H1 (cell line): Measurements from ENCODE around the gene LHB. TPM values are rescaled to one million over a fixed set of nuclear protein-coding genes. Genes with fewer than 3 reads are reported as not detected.
A peak's percentile ranks its signal among the peaks of the same experiment; 100 is the strongest.

Experiments
- CTCF ChIA-PET: fragments of 300-600 bp; sonication (Branson Sonifier 250); formaldehyde crosslinking; loops from one replicate; lab custom pipeline; 2021; ENCODE audit not compliant: partially characterized antibody; lab: Charles Lee
- POLR2A ChIA-PET: fragments of 300-600 bp; sonication (Branson Sonifier 250); formaldehyde crosslinking; loops from one replicate; lab custom pipeline; 2021; ENCODE audit warnings: inconsistent platforms; ENCODE audit not compliant: partially characterized antibody; lab: Charles Lee
- DNase-seq, 2 experiments: peaks; one replicate each; pipeline versions ENCODE4 v3.0.0 to v3.0.0-alpha.2; 2010 to 2022; ENCODE audit warnings: low spot score in 2 of 2, low read depth in 1 of 2, mixed read lengths in 1 of 2
- FAIRE-seq: peaks from 2 replicates; lab custom pipeline; 2011; peaks lifted over from hg19 to GRCh38; lab: Jason Lieb, UNC
- H2AFZ ChIP-seq: 2 replicates; pipeline ENCODE4 v1.8.1; 2012; ENCODE audit warnings: low read length, inconsistent platforms
- H2AK5ac ChIP-seq: 2 replicates; pipeline ENCODE4 v1.6.1; 2013; ENCODE audit warnings: low read depth, low read length
- H2BK120ac ChIP-seq: replicated peaks from 2 replicates; pipeline ENCODE3; 2013; ENCODE audit warnings: low read depth, low read length, inconsistent platforms
- H2BK12ac ChIP-seq: 2 replicates; pipeline ENCODE4 v1.6.1; 2013; ENCODE audit warnings: low read depth, low read length
- H2BK15ac ChIP-seq: 2 replicates; pipeline ENCODE4 v1.6.1; 2013; ENCODE audit warnings: low read length
- H2BK20ac ChIP-seq: 2 replicates; pipeline ENCODE4 v1.6.1; 2013; ENCODE audit warnings: low read length
- H2BK5ac ChIP-seq: 2 replicates; pipeline ENCODE4 v1.6.1; 2013; ENCODE audit warnings: low read depth, low read length
- H3K14ac ChIP-seq: 2 replicates; pipeline ENCODE4 v1.6.1; 2013; ENCODE audit warnings: inconsistent platforms; ENCODE audit not compliant: insufficient read length
- H3K18ac ChIP-seq: 2 replicates; pipeline ENCODE4 v1.6.1; 2013; ENCODE audit warnings: low read length; ENCODE audit errors: extremely low read depth
- H3K23ac ChIP-seq: 2 replicates; pipeline ENCODE4 v1.6.1; 2013; ENCODE audit warnings: inconsistent platforms; ENCODE audit not compliant: insufficient read length
- H3K23me2 ChIP-seq: 2 replicates; pipeline ENCODE4 v1.6.1; 2013; ENCODE audit warnings: low read depth, low read length
- H3K27ac ChIP-seq: 2 replicates; pipeline ENCODE4 v1.6.1; 2011; ENCODE audit warnings: low read depth, low read length, inconsistent platforms
- H3K27me3 ChIP-seq, 4 experiments: replicated peaks in 1 of 4; 1 replicate in 1 of 4; 2 replicates in 3 of 4; pipeline versions ENCODE4 v1.6.1 to v1.8.1; 2011 to 2013; ENCODE audit warnings: low read length in 3 of 4, mild to moderate bottlenecking in 3 of 4, inconsistent platforms in 2 of 4, mixed read lengths in 2 of 4, moderate library complexity in 1 of 4; ENCODE audit not compliant: control insufficient read depth in 3 of 4, insufficient read depth in 3 of 4; ENCODE audit errors: extremely low read depth in 1 of 4
- H3K36me3 ChIP-seq, 4 experiments: 2 replicates each; pipeline versions ENCODE4 v1.6.1 to v1.8.1; 2011 to 2013; ENCODE audit warnings: mild to moderate bottlenecking in 4 of 4, low read length in 3 of 4, moderate library complexity in 2 of 4, control low read depth in 1 of 4, inconsistent platforms in 1 of 4; ENCODE audit not compliant: insufficient read depth in 4 of 4, control insufficient read depth in 2 of 4
- H3K4ac ChIP-seq: replicated peaks from 2 replicates; pipeline ENCODE3; 2013; ENCODE audit warnings: low read length, low read depth, mixed read lengths, inconsistent platforms; ENCODE audit not compliant: insufficient read length
- H3K4me1 ChIP-seq, 4 experiments: replicated peaks in 1 of 4; 1 replicate in 1 of 4; 2 replicates in 3 of 4; pipeline versions ENCODE4 v1.6.1 to v1.8.1; 2011 to 2013; ENCODE audit warnings: low read length in 3 of 4, inconsistent platforms in 2 of 4, mixed read lengths in 1 of 4; ENCODE audit not compliant: insufficient read depth in 4 of 4, control insufficient read depth in 3 of 4
- H3K4me2 ChIP-seq, 2 experiments: 2 replicates each; pipeline versions ENCODE4 v1.6.1 to v1.8.1; 2011 to 2013; ENCODE audit warnings: low read depth in 2 of 2, low read length in 2 of 2, control low read depth in 1 of 2, inconsistent platforms in 1 of 2, mild to moderate bottlenecking in 1 of 2; ENCODE audit not compliant: insufficient read depth in 1 of 2
- H3K4me3 ChIP-seq, 4 experiments: fragments of 200-600, 300-600 bp in 1 of 4; sonication (generic), shearing (Covaris generic), sonication (Bioruptor Twin) in 1 of 4; 2 replicates each; pipeline versions ENCODE4 v1.5.1 to v1.8.1; 2011 to 2016; ENCODE audit warnings: low read length in 4 of 4, low read depth in 3 of 4, control low read depth in 2 of 4, inconsistent platforms in 2 of 4, mild to moderate bottlenecking in 2 of 4, mixed read lengths in 1 of 4, moderate library complexity in 1 of 4; ENCODE audit not compliant: insufficient read depth in 2 of 4; ENCODE audit errors: extremely low read depth in 1 of 4
- H3K56ac ChIP-seq: replicated peaks from 2 replicates; pipeline ENCODE3; 2013; ENCODE audit warnings: low read depth, mild to moderate bottlenecking, mixed read lengths, low read length, inconsistent platforms; ENCODE audit not compliant: insufficient read length
- H3K79me1 ChIP-seq: 2 replicates; pipeline ENCODE4 v1.6.1; 2013; ENCODE audit warnings: low read depth, low read length, control low read depth
- H3K79me2 ChIP-seq, 2 experiments: 2 replicates each; pipeline versions ENCODE4 v1.6.1 to v1.8.1; 2012 to 2013; ENCODE audit warnings: low read length in 2 of 2, mild to moderate bottlenecking in 2 of 2, inconsistent platforms in 1 of 2; ENCODE audit not compliant: insufficient read depth in 2 of 2, control insufficient read depth in 1 of 2
- H3K9ac ChIP-seq, 4 experiments: replicated peaks in 1 of 4; 1 replicate in 1 of 4; 2 replicates in 3 of 4; pipeline versions ENCODE4 v1.6.1 to v1.8.1; 2011 to 2013; ENCODE audit warnings: low read depth in 3 of 4, low read length in 3 of 4, control low read depth in 2 of 4, mild to moderate bottlenecking in 2 of 4, moderate library complexity in 2 of 4, inconsistent platforms in 1 of 4; ENCODE audit errors: extremely low read depth in 1 of 4
- H3K9me3 ChIP-seq, 2 experiments: 2 replicates each; pipeline versions ENCODE4 v1.6.1 to v1.8.1; 2012 to 2013; ENCODE audit warnings: mild to moderate bottlenecking in 2 of 2, moderate library complexity in 2 of 2, control low read depth in 1 of 2, inconsistent platforms in 1 of 2, low read depth in 1 of 2, low read length in 1 of 2, mixed read lengths in 1 of 2; ENCODE audit not compliant: insufficient read depth in 2 of 2
- H4K20me1 ChIP-seq, 2 experiments: replicated peaks in 1 of 2; 2 replicates each; pipeline versions ENCODE3 to v1.8.1; 2011 to 2013; ENCODE audit warnings: inconsistent platforms in 2 of 2, low read length in 2 of 2, mild to moderate bottlenecking in 1 of 2; ENCODE audit not compliant: insufficient read depth in 2 of 2, control insufficient read depth in 1 of 2
- H4K5ac ChIP-seq: 2 replicates; pipeline ENCODE4 v1.6.1; 2013; ENCODE audit warnings: low read length, low read depth, mixed read lengths, inconsistent platforms; ENCODE audit not compliant: insufficient read length
- H4K8ac ChIP-seq: 2 replicates; pipeline ENCODE4 v1.8.0; 2013; ENCODE audit warnings: mild to moderate bottlenecking, moderate library complexity, low read length, inconsistent platforms; ENCODE audit not compliant: insufficient read depth; ENCODE audit errors: extremely low read depth
- H4K91ac ChIP-seq: replicated peaks from 2 replicates; pipeline ENCODE3; 2013; ENCODE audit warnings: low read length, mixed read lengths, inconsistent platforms; ENCODE audit not compliant: insufficient read length
- TAF1 ChIP-seq: IDR thresholded peaks from 2 replicates; pipeline ENCODE4 v1.6.1; 2011; ENCODE audit warnings: mild to moderate bottlenecking, low read depth, low read length
- WGBS, 2 experiments: shearing (Covaris generic) in 1 of 2; methylation state at CpG; one replicate each; pipeline versions ENCODE4 v1.1.6 to v1.1.7; 2013 to 2015; ENCODE audit warnings: low lambda C conversion rate in 2 of 2, mixed read lengths in 2 of 2, inconsistent platforms in 1 of 2, low coverage in 1 of 2, missing lambda C conversion rate in 1 of 2; ENCODE audit not compliant: insufficient replicate concordance in 2 of 2, insufficient coverage in 1 of 2, insufficient read length in 1 of 2; ENCODE audit errors: extremely low coverage in 1 of 2, missing lambda C conversion rate in 1 of 2; 5-methylcytosine and 5-hydroxymethylcytosine counted together
- polyA plus RNA-seq, 7 experiments: library from polyadenylated mRNA; depleted of rRNA in 3 of 7; stranded (reverse) in 5 of 7; unstranded in 2 of 7; fragments of >200 nt in 5 of 7; fragments of 200-250 nt in 2 of 7; gene quantifications; 1 replicate in 5 of 7; 2 replicates in 1 of 7; 4 replicates in 1 of 7; pipeline versions ENCODE4 v1.2.1 to v1.2.3, GENCODE V29; 2011 to 2013; ENCODE audit warnings: missing spikeins in 2 of 7, mixed read lengths in 2 of 7
- total RNA-seq: library from RNA; stranded (reverse); fragmentation: NEBNext Ultra II Directional; extraction: Animal tissue kit (Norgen Biotek cat#: 25700); gene quantifications from 2 replicates; pipeline ENCODE4 v1.2.1, GENCODE V29; 2021

The LHB gene
- total and polyA plus RNA-seq, 2 of the 8 experiments (the other 6 are each of a cell fraction or from before 2014, with no cell fraction given): 0.53 TPM; not detected in 1

DNA sequence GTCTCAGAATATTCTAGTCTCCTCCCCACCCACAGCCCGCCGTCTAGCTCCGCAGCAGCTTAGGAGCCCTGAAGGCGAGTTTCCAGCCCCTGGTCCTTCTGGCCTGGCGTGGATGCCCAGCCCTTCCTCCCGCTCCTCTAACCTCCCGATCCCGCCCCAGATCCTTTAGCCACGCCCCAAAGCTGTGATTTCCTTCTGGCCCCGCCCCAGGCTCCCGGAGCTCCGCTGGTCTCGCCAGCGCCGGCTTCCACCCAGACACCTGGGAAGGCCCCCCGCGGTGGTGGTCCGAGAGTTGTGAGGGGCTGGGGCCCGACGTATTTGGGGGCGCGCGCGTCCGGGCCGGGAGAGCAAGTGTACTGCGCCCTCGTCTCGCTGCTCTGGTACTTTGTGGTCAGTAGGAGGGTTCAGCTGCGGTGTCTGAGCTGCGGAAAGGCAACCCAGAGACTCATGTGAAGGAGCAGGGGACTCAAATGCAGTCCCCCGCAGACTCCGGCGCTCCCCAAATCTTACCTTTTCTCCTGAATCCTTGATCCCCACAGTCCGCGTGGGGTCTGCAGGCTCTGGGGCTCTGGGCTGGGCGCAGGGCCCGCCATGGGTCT is 40.8 kb upstream of the LHB start, which contains the start of gene CGB7:
Gene CGB7 (minus strand): TSS at position 114 of the 599 bp plus-strand sequence. CDS start 2,374 bp downstream, outside the sequence.
- peak in 1 of 2 experiments; percentile 92 for DNase-seq
- H3K79me1 ChIP-seq: no peaks in the 10 kb centered on the region
- no peak within 1 kb of the TSS for H2BK5ac ChIP-seq
- ChIA-PET POLR2A (interaction anchor here (0.6 to 2.1 kb wide), 3 partner anchors 10 to 1397 kb away, joined by 3 to 6 read pairs (median 4); no protein-coding TSS in a partner anchor), CTCF (interaction anchor here (0.6 to 1.3 kb wide), 8 partner anchors 12 to 160 kb away, joined by 3 to 6 read pairs (median 4); partner anchors contain the start of gene KCNA7)
- WGBS, 2 experiments: 14% methylated on average over 31 of the region's 38 CpGs; no CpG with 5 or more reads in 1 of the 2 experiments
- TF ChIP-seq TAF1: no peak
- H3K23me2 ChIP-seq: peaks cover 6% of the 10 kb centered on the region; the same call in 1 of the 2 replicates
- H3K4me1 ChIP-seq: peaks cover 0 to 11% (median 9%) of the 10 kb centered on the region in 4 experiments; a peak in 6 of 7 replicates
- no peak within 1 kb of the TSS for H2BK15ac ChIP-seq
- H4K5ac ChIP-seq: no peak within 1 kb of the TSS
- no peak within 1 kb of the TSS for H2BK12ac ChIP-seq
- peak within 1 kb of the TSS; percentile 36 to 64 (median 50) for H3K4me3 ChIP-seq
- H4K91ac ChIP-seq: no peak within 1 kb of the TSS
- H2BK120ac ChIP-seq: no peak within 1 kb of the TSS
- no peaks in the 10 kb centered on the region for H3K79me2 ChIP-seq
- no peak within 1 kb of the TSS for H2AK5ac ChIP-seq
- no peak within 1 kb of the TSS; the same call in none of the 2 replicates for H3K18ac ChIP-seq
- peaks cover 10 to 48% (median 44%) of the 10 kb centered on the region in 4 experiments for H3K27me3 ChIP-seq
- H3K23ac ChIP-seq: no peak within 1 kb of the TSS
- peaks cover 0 to 2% of the 10 kb centered on the region in 2 experiments for H4K20me1 ChIP-seq
- H2BK20ac ChIP-seq: no peak within 1 kb of the TSS
- H4K8ac ChIP-seq: no peak within 1 kb of the TSS; the same call in 1 of the 2 replicates
- peak within 1 kb of the TSS; percentile 80 to 83 for H3K4me2 ChIP-seq
- H3K27ac ChIP-seq: no peak within 1 kb of the TSS
- FAIRE-seq: no peak
- no peaks in the 10 kb centered on the region for H3K36me3 ChIP-seq
- H2AFZ ChIP-seq: peak within 1 kb of the TSS; percentile 33; the same call in 1 of the 2 replicates
- H3K14ac ChIP-seq: no peak within 1 kb of the TSS
- H3K9me3 ChIP-seq: no peaks in the 10 kb centered on the region
- no peak within 1 kb of the TSS; a peak in 1 of 7 replicates for H3K9ac ChIP-seq
- no peak within 1 kb of the TSS for H3K4ac ChIP-seq
- no peak within 1 kb of the TSS for H3K56ac ChIP-seq
